HepG2 (cell line): ENCODE measurements around the gene MAPK10. TPM values are rescaled to one million over a fixed set of nuclear protein-coding genes. Genes with fewer than 3 reads are reported as not detected.

Source experiments
- ATAC-seq: fragments of 200-7000 bp; cut with Tn5 transposase; 3 replicates; pipeline ENCODE4 v1.9.1; 2020; ENCODE audit warnings: mild to moderate bottlenecking, moderate library complexity
- BruUV-seq: library from RNA; stranded (reverse); fragments of 400-500 nt; replicated peaks from 2 replicates; lab custom pipeline; 2021; lab: Mats Ljungman, UMichigan
- CTCF ChIA-PET: fragments of 300-600 bp; formaldehyde crosslinking; extraction: SDS; loops from one replicate; lab custom pipeline; 2021; ENCODE audit warnings: low total read pairs, inconsistent platforms, low intra/inter-chr PET ratio; lab: Yijun Ruan, JAX
- POLR2A ChIA-PET: fragments of 350-600 bp; sonication (Branson Sonifier 250); formaldehyde crosslinking; loops from one replicate; lab custom pipeline; 2020; ENCODE audit warnings: antibody characterized with exemption, inconsistent platforms; lab: Yijun Ruan, JAX
- DNase-seq: peaks from one replicate; pipeline ENCODE4 v3.0.0-alpha.2; 2015; ENCODE audit warnings: low spot score
- FAIRE-seq: peaks from 3 replicates; lab custom pipeline; 2011; peaks lifted over from hg19 to GRCh38; lab: Jason Lieb, UNC
- H2AFZ ChIP-seq: one replicate; pipeline ENCODE4 v1.6.1; 2011; ENCODE audit warnings: low read length, inconsistent platforms
- H3K27ac ChIP-seq: fragments of 300-600 bp; 3 replicates; pipeline ENCODE4 v1.8.0; 2011; ENCODE audit warnings: mixed run types, mild to moderate bottlenecking, mixed read lengths, low read length, inconsistent platforms; ENCODE audit not compliant: insufficient read depth; ENCODE audit errors: extremely low read length
- H3K27me3 ChIP-seq, 2 experiments: fragments of 200-600 bp in 1 of 2; 2 replicates in 1 of 2; 3 replicates in 1 of 2; pipeline versions ENCODE4 v1.6.0 to v1.8.0; 2011; ENCODE audit warnings: low read length in 2 of 2, mild to moderate bottlenecking in 2 of 2, moderate library complexity in 2 of 2, inconsistent platforms in 1 of 2; ENCODE audit not compliant: insufficient read depth in 2 of 2, control insufficient read depth in 1 of 2
- H3K36me3 ChIP-seq, 2 experiments: fragments of 200-600 bp in 1 of 2; replicated peaks in 1 of 2; 2 replicates in 1 of 2; 3 replicates in 1 of 2; pipeline versions ENCODE4 v1.5.1 to v1.8.0; 2011; ENCODE audit warnings: low read length in 2 of 2, inconsistent platforms in 1 of 2; ENCODE audit not compliant: insufficient read depth in 2 of 2, control insufficient read depth in 1 of 2
- H3K4me1 ChIP-seq: 2 replicates; pipeline ENCODE4 v1.5.1; 2012; ENCODE audit warnings: low read length, inconsistent platforms; ENCODE audit not compliant: insufficient read depth
- H3K4me2 ChIP-seq: 2 replicates; pipeline ENCODE4 v1.6.0; 2011; ENCODE audit warnings: low read depth, low read length, inconsistent platforms
- H3K4me3 ChIP-seq, 3 experiments: fragments of 200-600 bp in 1 of 3; sonication (generic), shearing (Covaris generic) in 1 of 3; replicated peaks in 1 of 3; 2 replicates each; pipeline ENCODE4 v1.5.1; 2011 to 2016; ENCODE audit warnings: low read length in 3 of 3, inconsistent platforms in 2 of 3, low read depth in 2 of 3, mild to moderate bottlenecking in 2 of 3, control low read depth in 1 of 3, mixed read lengths in 1 of 3; ENCODE audit not compliant: insufficient read depth in 1 of 3
- H3K79me2 ChIP-seq: one replicate; pipeline ENCODE4 v1.6.1; 2011; ENCODE audit warnings: low read length, inconsistent platforms; ENCODE audit not compliant: insufficient read depth
- H3K9ac ChIP-seq: 2 replicates; pipeline ENCODE4 v1.6.0; 2011; ENCODE audit warnings: mild to moderate bottlenecking, low read depth, low read length, inconsistent platforms; ENCODE audit not compliant: insufficient read depth
- H3K9me3 ChIP-seq: 2 replicates; pipeline ENCODE4 v1.5.1; 2012; ENCODE audit warnings: mild to moderate bottlenecking, low read length
- H4K20me1 ChIP-seq: 2 replicates; pipeline ENCODE4 v1.6.0; 2011; ENCODE audit warnings: inconsistent platforms, mild to moderate bottlenecking, low read length, moderate library complexity; ENCODE audit not compliant: insufficient read depth
- ATRX ChIP-seq: sonication (generic); formaldehyde crosslinking; IDR thresholded peaks from 2 replicates; pipeline ENCODE4 v1.4.0; 2020; ENCODE audit warnings: missing genetic modification reagents, borderline replicate concordance
- MEF2D ChIP-seq: sonication (generic); formaldehyde crosslinking; IDR thresholded peaks from 2 replicates; pipeline ENCODE4 v1.5.1; 2020; ENCODE audit warnings: mild to moderate bottlenecking, missing genetic modification reagents
- SRF ChIP-seq: IDR thresholded peaks from 2 replicates; pipeline ENCODE4 v1.6.1; 2011; ENCODE audit warnings: mild to moderate bottlenecking, low read depth, low read length, moderate library complexity
- ZFP36 ChIP-seq: fragments of 150-350 bp; IDR thresholded peaks from 2 replicates; pipeline ENCODE4 v1.6.1; 2018; ENCODE audit warnings: borderline replicate concordance, low read length, low read depth; ENCODE audit not compliant: partially characterized antibody
- ZFP82 ChIP-seq: sonication (generic); formaldehyde crosslinking; IDR thresholded peaks from 2 replicates; pipeline ENCODE4 v1.5.1; 2020; ENCODE audit warnings: mild to moderate bottlenecking, missing genetic modification reagents, borderline replicate concordance
- ZNF335 ChIP-seq: sonication (generic); formaldehyde crosslinking; IDR thresholded peaks from 2 replicates; pipeline ENCODE4 v1.4.0; 2020; ENCODE audit warnings: missing genetic modification reagents
- ZNF367 ChIP-seq: sonication (generic); formaldehyde crosslinking; IDR thresholded peaks from 2 replicates; pipeline ENCODE4 v1.4.0; 2020; ENCODE audit warnings: missing genetic modification reagents, borderline replicate concordance
- ZNF382 ChIP-seq: sonication (generic); formaldehyde crosslinking; IDR thresholded peaks from 2 replicates; pipeline ENCODE4 v1.5.0; 2020; ENCODE audit warnings: missing genetic modification reagents, mild to moderate bottlenecking, borderline replicate concordance
- ZNF660 ChIP-seq: sonication (generic); formaldehyde crosslinking; IDR thresholded peaks from 2 replicates; pipeline ENCODE4 v1.5.1; 2020; ENCODE audit warnings: mild to moderate bottlenecking, low read depth, missing genetic modification reagents, borderline replicate concordance
- ZNF775 ChIP-seq: sonication (generic); formaldehyde crosslinking; IDR thresholded peaks from 2 replicates; pipeline ENCODE4 v1.4.0; 2020; ENCODE audit warnings: missing genetic modification reagents, mild to moderate bottlenecking, moderate library complexity, borderline replicate concordance
- in situ Hi-C: cut with HindIII; loops from 2 replicates; pipeline ENCODE4 v1.10.0; 2017; ENCODE audit warnings: low pct_unique_long_range_greater_than_20kb; ENCODE audit not compliant: extremely low pct_ligation_motif_present
- intact Hi-C: fragments of 100-400 bp; cut with micrococcal nuclease; formaldehyde crosslinking; loops from one replicate; pipeline ENCODE4 v1.10.0; 2022; ENCODE audit not compliant: unreplicated experiment
- polyA plus RNA-seq, 8 experiments: library from polyadenylated mRNA; depleted of rRNA in 3 of 8; stranded (reverse) in 7 of 8; unstranded in 1 of 8; fragments of >200 nt; fragmentation: Illumina TruSeq in 4 of 8; extraction: Trizol in 4 of 8; gene quantifications; 2 replicates each; pipeline versions ENCODE4 v1.2.1 to v1.2.3, GENCODE V29; 2011 to 2016; ENCODE audit warnings: low read depth in 4 of 8, missing spikeins in 1 of 8, mixed read lengths in 1 of 8; ENCODE audit not compliant: insufficient read depth in 1 of 8
- total RNA-seq, 5 experiments: library from RNA; depleted of rRNA; stranded (reverse); fragments of >200 nt; fragmentation: Illumina TruSeq; extraction: Trizol; gene quantifications; 2 replicates each; pipeline ENCODE4 v1.2.3, GENCODE V29; 2016; ENCODE audit warnings: low read depth in 1 of 5
- TF ChIP-seq, protein P1 (sequence below), 2 experiments: sonication (generic) in 1 of 2; formaldehyde crosslinking in 1 of 2; IDR thresholded peaks; 2 replicates each; pipeline versions ENCODE4 v1.6.1 to v1.9.0; 2014 to 2022; ENCODE audit warnings: antibody characterized with exemption in 1 of 2, borderline replicate concordance in 1 of 2, inconsistent platforms in 1 of 2, low read depth in 1 of 2, missing genetic modification reagents in 1 of 2
- TF ChIP-seq, protein P2 (sequence below): sonication (generic); formaldehyde crosslinking; IDR thresholded peaks from 2 replicates; pipeline ENCODE4 v1.8.0; 2022; ENCODE audit warnings: mild to moderate bottlenecking, missing genetic modification reagents, moderate library complexity

Gene MAPK10
- total and polyA plus RNA-seq, 2 of the 13 experiments (the other 11 are each of a cell fraction or from before 2014, with no cell fraction given), result not detected

DNA sequence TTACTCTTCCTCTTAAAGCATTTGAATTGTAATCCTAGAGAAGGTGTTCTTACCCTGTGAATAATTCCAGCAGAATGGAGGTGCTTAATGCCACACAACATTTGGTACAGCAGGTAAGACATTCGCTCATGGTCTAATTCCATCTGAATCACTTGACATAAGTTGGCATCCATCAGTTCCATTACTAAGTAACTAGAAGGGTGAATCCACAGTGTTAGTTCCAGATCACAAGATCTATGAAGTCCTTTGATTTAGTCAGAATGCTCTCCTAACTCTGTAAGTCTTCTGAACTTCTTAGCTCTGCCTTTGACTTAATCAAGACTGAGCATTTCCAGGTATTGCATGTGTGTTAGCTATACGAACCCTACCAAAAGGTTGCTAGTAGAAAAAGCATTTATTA is 258.0 kb downstream of the MAPK10 start (continued):
- TF ChIP-seq, protein P1, sequence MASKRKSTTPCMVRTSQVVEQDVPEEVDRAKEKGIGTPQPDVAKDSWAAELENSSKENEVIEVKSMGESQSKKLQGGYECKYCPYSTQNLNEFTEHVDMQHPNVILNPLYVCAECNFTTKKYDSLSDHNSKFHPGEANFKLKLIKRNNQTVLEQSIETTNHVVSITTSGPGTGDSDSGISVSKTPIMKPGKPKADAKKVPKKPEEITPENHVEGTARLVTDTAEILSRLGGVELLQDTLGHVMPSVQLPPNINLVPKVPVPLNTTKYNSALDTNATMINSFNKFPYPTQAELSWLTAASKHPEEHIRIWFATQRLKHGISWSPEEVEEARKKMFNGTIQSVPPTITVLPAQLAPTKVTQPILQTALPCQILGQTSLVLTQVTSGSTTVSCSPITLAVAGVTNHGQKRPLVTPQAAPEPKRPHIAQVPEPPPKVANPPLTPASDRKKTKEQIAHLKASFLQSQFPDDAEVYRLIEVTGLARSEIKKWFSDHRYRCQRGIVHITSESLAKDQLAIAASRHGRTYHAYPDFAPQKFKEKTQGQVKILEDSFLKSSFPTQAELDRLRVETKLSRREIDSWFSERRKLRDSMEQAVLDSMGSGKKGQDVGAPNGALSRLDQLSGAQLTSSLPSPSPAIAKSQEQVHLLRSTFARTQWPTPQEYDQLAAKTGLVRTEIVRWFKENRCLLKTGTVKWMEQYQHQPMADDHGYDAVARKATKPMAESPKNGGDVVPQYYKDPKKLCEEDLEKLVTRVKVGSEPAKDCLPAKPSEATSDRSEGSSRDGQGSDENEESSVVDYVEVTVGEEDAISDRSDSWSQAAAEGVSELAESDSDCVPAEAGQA (IDR thresholded peaks at IDR 0.05; ENCODE audit: low read depth), result no peak
- TF ChIP-seq, protein P1 (CRISPR knock-in tag; IDR thresholded peaks at IDR 0.05; ENCODE audit: borderline replicate concordance), result no peak
- TF ChIP-seq ZNF382 (no peak), ZNF335 (CRISPR knock-in tag) (no peak), SRF (no peak)

DNA sequence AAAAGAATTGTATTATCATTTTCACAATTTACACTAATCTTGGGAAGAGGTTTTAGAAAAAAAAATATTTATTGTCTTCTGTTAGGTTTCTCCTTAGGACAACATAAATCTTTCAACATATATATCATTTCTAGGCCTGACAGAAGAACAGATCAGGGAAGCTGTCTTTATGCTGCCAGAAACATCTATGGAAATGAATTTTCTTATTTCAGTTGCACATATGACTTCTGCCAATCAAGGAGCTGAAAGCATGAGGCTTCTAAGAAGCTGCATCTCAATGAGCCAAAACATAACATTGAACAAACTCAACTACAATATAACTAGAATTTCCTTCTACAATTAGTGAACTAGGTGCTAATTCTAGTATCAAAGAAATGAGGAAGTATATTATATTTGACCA is 258.4 kb downstream of the MAPK10 start:
- ATAC-seq (no peak), FAIRE-seq (no peak), DNase-seq (no peak)
- CTCF ChIA-PET, result no interaction called here
- Histone ChIP-seq H2AFZ (no peak overlapping the region), H3K27ac (no peak overlapping the region), H3K9ac (no peak overlapping the region), H3K4me3 (no peak overlapping the region), H3K4me1 (no peaks in the 10 kb centered on the region), H3K36me3 (no peaks in the 10 kb centered on the region), H3K27me3 (no peaks in the 10 kb centered on the region; a peak in 1 of 5 replicates), H3K4me2 (no peak overlapping the region), H3K9me3 (no peaks in the 10 kb centered on the region), H4K20me1 (no peaks in the 10 kb centered on the region), H3K79me2 (no peaks in the 10 kb centered on the region)
- intact Hi-C loops, result no loop called here
- no TSS peak for BruUV-seq
- TF ChIP-seq MEF2D (CRISPR knock-in tag) (no peak), ZNF660 (no peak), ATRX (CRISPR knock-in tag) (no peak), ZFP36 (no peak), ZFP82 (CRISPR knock-in tag) (no peak), ZNF775 (CRISPR knock-in tag) (no peak), ZNF367 (CRISPR knock-in tag) (no peak)
- TF ChIP-seq, protein P2, sequence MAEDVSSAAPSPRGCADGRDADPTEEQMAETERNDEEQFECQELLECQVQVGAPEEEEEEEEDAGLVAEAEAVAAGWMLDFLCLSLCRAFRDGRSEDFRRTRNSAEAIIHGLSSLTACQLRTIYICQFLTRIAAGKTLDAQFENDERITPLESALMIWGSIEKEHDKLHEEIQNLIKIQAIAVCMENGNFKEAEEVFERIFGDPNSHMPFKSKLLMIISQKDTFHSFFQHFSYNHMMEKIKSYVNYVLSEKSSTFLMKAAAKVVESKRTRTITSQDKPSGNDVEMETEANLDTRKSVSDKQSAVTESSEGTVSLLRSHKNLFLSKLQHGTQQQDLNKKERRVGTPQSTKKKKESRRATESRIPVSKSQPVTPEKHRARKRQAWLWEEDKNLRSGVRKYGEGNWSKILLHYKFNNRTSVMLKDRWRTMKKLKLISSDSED (CRISPR knock-in tag), result no peak
- in situ Hi-C loops, result no loop called here
- POLR2A ChIA-PET, result no interaction called here
